BJ (cell line): Measurements from ENCODE around the gene KEAP1. TPM values are rescaled to one million over a fixed set of nuclear protein-coding genes. Genes with fewer than 3 reads are reported as not detected.

Experiments used
- CTCF ChIA-PET: fragments of 350-600 bp; formaldehyde crosslinking; extraction: SDS; loops from one replicate; lab custom pipeline; 2021; ENCODE audit warnings: antibody characterized with exemption, inconsistent platforms; lab: Yijun Ruan, JAX
- POLR2A ChIA-PET: fragments of 300-600 bp; sonication (Branson Sonifier 250); formaldehyde crosslinking; extraction: SDS; loops from one replicate; lab custom pipeline; 2021; ENCODE audit warnings: antibody characterized with exemption; lab: Charles Lee
- DNase-seq: peaks from one replicate; pipeline ENCODE4 v3.0.0-alpha.2; 2011; ENCODE audit warnings: low read depth
- H3K27me3 ChIP-seq: 2 replicates; pipeline ENCODE4 v1.6.0; 2011; ENCODE audit warnings: low read length; ENCODE audit not compliant: control insufficient read depth, insufficient read depth
- H3K36me3 ChIP-seq: 2 replicates; pipeline ENCODE4 v1.5.1; 2011; ENCODE audit warnings: low read length; ENCODE audit not compliant: control insufficient read depth, insufficient read depth
- H3K4me3 ChIP-seq: 2 replicates; pipeline ENCODE4 v1.5.1; 2011; ENCODE audit warnings: low read depth, mild to moderate bottlenecking, control low read depth, low read length
- polyA plus RNA-seq: library from polyadenylated mRNA; depleted of rRNA; stranded (reverse); fragments of >200 nt; gene quantifications from 2 replicates; pipeline ENCODE4 v1.2.3, GENCODE V29; 2011
- TF ChIP-seq, protein P1 (sequence below): IDR thresholded peaks from 2 replicates; pipeline ENCODE4 v1.5.1; 2011; ENCODE audit warnings: low read depth, mild to moderate bottlenecking, control low read depth, inconsistent platforms, low read length, moderate library complexity; ENCODE audit not compliant: insufficient read depth

KEAP1 gene
- polyA plus RNA-seq, 1 experiment: 114 TPM

DNA sequence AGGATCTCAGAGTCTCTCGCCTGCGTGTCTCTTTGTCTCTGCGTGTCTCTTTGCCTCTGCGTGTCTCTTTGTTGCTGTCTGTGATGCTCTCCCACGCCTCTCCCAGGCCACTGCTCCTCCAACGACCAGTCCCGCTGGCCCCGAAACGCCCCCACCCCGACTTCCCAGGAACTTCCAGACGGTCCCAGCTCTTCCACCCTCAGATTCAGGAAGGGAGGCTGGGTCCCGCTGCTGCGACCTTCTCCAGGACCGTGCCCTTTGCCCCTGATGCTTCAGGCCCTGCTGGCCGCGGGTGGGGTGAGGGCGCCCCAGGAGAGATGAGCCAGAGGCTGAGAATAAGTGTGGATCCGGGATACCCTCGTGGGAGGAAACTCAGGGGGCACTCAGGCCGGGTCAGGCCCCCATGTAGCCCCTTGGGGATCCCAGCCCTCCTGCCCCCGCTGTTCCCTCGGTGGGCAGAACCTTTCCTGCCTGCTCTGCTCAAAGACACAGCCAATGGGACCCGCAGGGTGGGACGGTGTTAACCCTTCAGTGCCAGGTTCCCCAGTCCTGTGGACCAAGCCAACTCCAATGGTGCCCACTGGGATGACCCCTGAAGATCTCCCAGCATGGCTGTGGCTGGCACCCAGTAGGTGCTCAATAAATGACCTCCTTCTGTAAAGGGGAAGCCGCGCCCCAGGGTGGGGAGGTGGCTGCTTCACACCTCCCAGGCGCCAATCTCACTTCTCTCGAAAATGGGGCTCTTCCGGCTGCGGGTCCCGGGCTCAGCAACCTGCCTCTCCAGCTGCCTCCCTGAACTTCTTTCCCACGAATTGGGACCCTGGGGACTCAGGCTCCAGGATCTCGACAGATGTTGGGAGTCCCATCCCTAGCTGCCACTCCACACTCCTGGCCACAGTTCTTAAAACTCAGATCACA, 15.5 kb upstream of the KEAP1 start:
- Histone ChIP-seq H3K36me3 (no peaks in the 10 kb centered on the region), H3K27me3 (peaks cover 22% of the 10 kb centered on the region), H3K4me3 (no peak overlapping the region)
- ChIA-PET POLR2A (no interaction called here), CTCF (interaction anchor here (0.6 to 1.4 kb wide), 2 partner anchors 12 to 47 kb away, joined by 3 to 5 read pairs; partner anchors contain the start of gene KRI1)
- no peak for DNase-seq
- TF ChIP-seq, protein P1, sequence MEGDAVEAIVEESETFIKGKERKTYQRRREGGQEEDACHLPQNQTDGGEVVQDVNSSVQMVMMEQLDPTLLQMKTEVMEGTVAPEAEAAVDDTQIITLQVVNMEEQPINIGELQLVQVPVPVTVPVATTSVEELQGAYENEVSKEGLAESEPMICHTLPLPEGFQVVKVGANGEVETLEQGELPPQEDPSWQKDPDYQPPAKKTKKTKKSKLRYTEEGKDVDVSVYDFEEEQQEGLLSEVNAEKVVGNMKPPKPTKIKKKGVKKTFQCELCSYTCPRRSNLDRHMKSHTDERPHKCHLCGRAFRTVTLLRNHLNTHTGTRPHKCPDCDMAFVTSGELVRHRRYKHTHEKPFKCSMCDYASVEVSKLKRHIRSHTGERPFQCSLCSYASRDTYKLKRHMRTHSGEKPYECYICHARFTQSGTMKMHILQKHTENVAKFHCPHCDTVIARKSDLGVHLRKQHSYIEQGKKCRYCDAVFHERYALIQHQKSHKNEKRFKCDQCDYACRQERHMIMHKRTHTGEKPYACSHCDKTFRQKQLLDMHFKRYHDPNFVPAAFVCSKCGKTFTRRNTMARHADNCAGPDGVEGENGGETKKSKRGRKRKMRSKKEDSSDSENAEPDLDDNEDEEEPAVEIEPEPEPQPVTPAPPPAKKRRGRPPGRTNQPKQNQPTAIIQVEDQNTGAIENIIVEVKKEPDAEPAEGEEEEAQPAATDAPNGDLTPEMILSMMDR: no peak

DNA sequence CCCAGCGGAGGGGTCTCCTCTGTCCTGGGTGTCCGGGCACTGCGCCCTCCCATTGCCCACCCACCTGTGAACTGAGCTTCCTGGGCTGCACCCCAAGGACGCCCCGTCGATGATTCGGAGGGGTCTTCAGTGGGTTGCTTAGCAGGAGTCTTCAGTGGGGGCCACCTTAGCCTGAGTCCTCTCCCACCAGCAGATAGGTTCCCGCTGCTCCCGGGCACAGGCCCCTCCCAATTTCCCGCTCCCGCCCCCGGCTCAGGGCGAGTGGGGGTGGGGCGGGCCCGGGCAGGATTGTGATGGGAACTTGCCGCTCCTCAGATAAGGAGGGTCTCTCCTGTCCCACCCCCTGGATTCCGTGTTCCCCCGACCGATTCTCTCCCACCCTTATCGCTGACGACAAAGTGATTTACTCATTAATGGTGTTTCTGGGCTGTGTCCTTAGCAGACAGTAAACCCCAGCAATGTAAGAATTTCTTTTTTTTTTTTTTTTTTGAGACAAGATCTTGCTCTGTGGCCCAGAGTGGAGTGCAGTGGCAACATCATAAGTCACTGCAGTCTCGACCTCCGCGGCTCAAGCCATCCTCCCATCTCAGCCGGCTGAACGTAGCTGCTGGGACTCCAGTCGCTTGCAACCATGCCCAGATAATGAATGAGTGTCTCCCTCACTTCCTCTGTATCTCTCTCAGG, 14.7 kb upstream of the KEAP1 start:
- H3K4me3 ChIP-seq: peak overlapping the region; percentile 30
- H3K36me3 ChIP-seq: no peaks in the 10 kb centered on the region
- CTCF ChIA-PET: interaction anchor here (0.6 to 1.7 kb wide), 4 partner anchors 10 to 48 kb away, joined by 3 to 6 read pairs (median 5); partner anchors contain the start of gene KRI1
- POLR2A ChIA-PET: no interaction called here
- H3K27me3 ChIP-seq: peaks cover 27% of the 10 kb centered on the region
- no peak for DNase-seq
- TF ChIP-seq, protein P1: no peak

DNA sequence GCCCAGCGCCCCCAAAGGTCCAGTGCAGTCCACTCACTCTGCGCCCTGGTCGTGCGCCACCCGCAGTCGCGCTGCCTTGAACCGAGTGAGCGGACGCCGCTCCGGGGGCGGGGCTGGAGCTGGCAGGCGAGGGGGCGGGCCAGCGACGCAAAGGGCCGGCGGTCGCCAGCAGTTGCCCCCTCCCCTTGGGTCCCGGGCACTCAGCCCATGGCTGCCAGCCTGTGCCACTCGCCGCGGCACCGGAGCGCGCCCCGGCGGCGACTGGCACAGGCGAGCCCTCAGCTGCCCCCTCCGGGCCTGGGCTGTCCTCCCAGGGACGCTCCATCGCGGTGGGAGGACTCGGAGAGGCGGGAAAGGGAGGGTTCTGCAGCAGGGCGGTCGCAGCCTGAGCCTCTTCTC, 14.2 kb upstream of the KEAP1 start, which contains the start of gene S1PR5:
S1PR5 (minus strand) TSS at position 87 of the 399 bp plus-strand sequence. CDS start 2,436 bp downstream, outside the sequence.
- H3K4me3 ChIP-seq: peak within 1 kb of the TSS; percentile 30
- POLR2A ChIA-PET: no interaction called here
- H3K36me3 ChIP-seq: no peaks in the 10 kb centered on the region
- TF ChIP-seq, protein P1: no peak
- DNase-seq: no peak
- CTCF ChIA-PET: interaction anchor here (1.1 to 1.7 kb wide), 4 partner anchors 10 to 63 kb away, joined by 3 to 6 read pairs (median 5); no protein-coding TSS in a partner anchor
- H3K27me3 ChIP-seq: peaks cover 27% of the 10 kb centered on the region

GRCh38 chr19:10516671-10517286, 13.6 kb upstream of the KEAP1 start:
- Histone ChIP-seq H3K4me3 (peak overlapping the region; percentile 30), H3K36me3 (no peaks in the 10 kb centered on the region), H3K27me3 (peaks cover 27% of the 10 kb centered on the region)
- TF ChIP-seq, protein P1: no peak
- CTCF ChIA-PET: interaction anchor here (1.0 to 1.7 kb wide), 6 partner anchors 9 to 64 kb away, joined by 3 to 6 read pairs (median 5); no protein-coding TSS in a partner anchor
- POLR2A ChIA-PET: no interaction called here
- no peak for DNase-seq
